DOHH2 (cell line): Measurements from ENCODE around the gene CDK14.

Experiments used
- CTCF ChIP-seq: fragments of 200-600 bp; sonication (generic); IDR thresholded peaks from one replicate; pipeline ENCODE4 v1.5.1; 2014; ENCODE audit warnings: antibody characterized with exemption, mild to moderate bottlenecking, low read depth, low read length; ENCODE audit not compliant: poor library complexity, severe bottlenecking
- EZH2phosphoT487 ChIP-seq: fragments of 200-600 bp; sonication (generic); IDR thresholded peaks from 2 replicates; pipeline ENCODE4 v1.6.1; 2017; ENCODE audit warnings: borderline replicate concordance, mild to moderate bottlenecking, antibody characterized with exemption, low read length, moderate library complexity, mixed read lengths

- TF ChIP-seq CTCF (no peak), EZH2phosphoT487 (no peak)
Measured at GRCh38 chr7:90850471-90850870, 254.3 kb downstream of the CDK14 start.
